HCT116 (cell line): ENCODE data around the gene MID1.

Experiments used
- CTCF ChIP-seq, 3 experiments: fragments of 200-600 bp in 1 of 3; sonication (generic) in 1 of 3; IDR thresholded peaks in 2 of 3; conservative IDR thresholded peaks in 1 of 3; 2 replicates each; pipeline ENCODE4 v1.5.1; 2012 to 2017; ENCODE audit warnings: low read depth in 2 of 3, low read length in 2 of 3, antibody characterized with exemption in 1 of 3, borderline replicate concordance in 1 of 3, control low read depth in 1 of 3, mild to moderate bottlenecking in 1 of 3, mixed read lengths in 1 of 3, mixed run types in 1 of 3, moderate library complexity in 1 of 3; ENCODE audit not compliant: insufficient read depth in 1 of 3
- EZH2 ChIP-seq: fragments of 200-600 bp; sonication (generic); IDR thresholded peaks from 2 replicates; pipeline ENCODE4 v1.6.1; 2017; ENCODE audit warnings: antibody characterized with exemption, mixed run types
- EZH2phosphoT487 ChIP-seq: fragments of 200-600 bp; IDR thresholded peaks from 2 replicates; pipeline ENCODE4 v1.6.1; 2018; ENCODE audit warnings: antibody characterized with exemption, borderline replicate concordance
- JUND ChIP-seq: IDR thresholded peaks from 2 replicates; pipeline ENCODE4 v1.6.1; 2012
- POLR2A ChIP-seq: IDR thresholded peaks from 2 replicates; pipeline ENCODE4 v1.7.0; 2011; ENCODE audit warnings: borderline replicate concordance; ENCODE audit not compliant: insufficient read depth, insufficient read length; ENCODE audit errors: extremely low read depth
- POLR2AphosphoS5 ChIP-seq: IDR thresholded peaks from 2 replicates; pipeline ENCODE4 v1.6.1; 2011; ENCODE audit warnings: mild to moderate bottlenecking, low read depth, low read length, moderate library complexity
- RAD21 ChIP-seq: IDR thresholded peaks from 2 replicates; pipeline ENCODE4 v1.6.1; 2012; ENCODE audit warnings: low read depth, mild to moderate bottlenecking
- YY1 ChIP-seq: IDR thresholded peaks from 2 replicates; pipeline ENCODE4 v1.6.1; 2011; ENCODE audit warnings: low read length, low read depth, moderate library complexity, mild to moderate bottlenecking; ENCODE audit not compliant: insufficient replicate concordance; ENCODE audit errors: extremely low read depth
- ZBTB33 ChIP-seq: IDR thresholded peaks from 2 replicates; pipeline ENCODE4 v1.6.1; 2011; ENCODE audit warnings: mild to moderate bottlenecking, low read length, moderate library complexity; ENCODE audit not compliant: insufficient replicate concordance; ENCODE audit errors: extremely low read depth
- ZFX ChIP-seq: fragments of 450-650 bp; IDR thresholded peaks from 2 replicates; pipeline ENCODE4 v1.6.1; 2017
- ZNF274 ChIP-seq: fragments of 200-500 bp; sonication (Bioruptor generic); IDR thresholded peaks from 2 replicates; pipeline ENCODE4 v1.6.1; 2014; ENCODE audit warnings: mild to moderate bottlenecking, low read depth, low read length, inconsistent platforms
- TF ChIP-seq, protein P1 (sequence below): IDR thresholded peaks from 2 replicates; pipeline ENCODE4 v1.6.1; 2012; ENCODE audit warnings: low read depth

GRCh38 chrX:10633722-10634121 is 13.3 kb upstream of the MID1 start:
- TF ChIP-seq ZBTB33 (no peak), POLR2A (peak; percentile 7), CTCF (IDR thresholded peaks at IDR 0.05 in 2 of 3, conservative IDR thresholded peaks at IDR 0.05 in 1 of 3; ENCODE audit: borderline replicate concordance in 1 of 3, insufficient read depth in 1 of 3, low read depth in 2 of 3, low read length in 2 of 3) (no peak), JUND (peak; percentile 64), RAD21 (no peak), EZH2phosphoT487 (no peak), POLR2AphosphoS5 (no peak), YY1 (no peak), ZFX (no peak), ZNF274 (no peak), EZH2 (no peak)
- TF ChIP-seq, protein P1, sequence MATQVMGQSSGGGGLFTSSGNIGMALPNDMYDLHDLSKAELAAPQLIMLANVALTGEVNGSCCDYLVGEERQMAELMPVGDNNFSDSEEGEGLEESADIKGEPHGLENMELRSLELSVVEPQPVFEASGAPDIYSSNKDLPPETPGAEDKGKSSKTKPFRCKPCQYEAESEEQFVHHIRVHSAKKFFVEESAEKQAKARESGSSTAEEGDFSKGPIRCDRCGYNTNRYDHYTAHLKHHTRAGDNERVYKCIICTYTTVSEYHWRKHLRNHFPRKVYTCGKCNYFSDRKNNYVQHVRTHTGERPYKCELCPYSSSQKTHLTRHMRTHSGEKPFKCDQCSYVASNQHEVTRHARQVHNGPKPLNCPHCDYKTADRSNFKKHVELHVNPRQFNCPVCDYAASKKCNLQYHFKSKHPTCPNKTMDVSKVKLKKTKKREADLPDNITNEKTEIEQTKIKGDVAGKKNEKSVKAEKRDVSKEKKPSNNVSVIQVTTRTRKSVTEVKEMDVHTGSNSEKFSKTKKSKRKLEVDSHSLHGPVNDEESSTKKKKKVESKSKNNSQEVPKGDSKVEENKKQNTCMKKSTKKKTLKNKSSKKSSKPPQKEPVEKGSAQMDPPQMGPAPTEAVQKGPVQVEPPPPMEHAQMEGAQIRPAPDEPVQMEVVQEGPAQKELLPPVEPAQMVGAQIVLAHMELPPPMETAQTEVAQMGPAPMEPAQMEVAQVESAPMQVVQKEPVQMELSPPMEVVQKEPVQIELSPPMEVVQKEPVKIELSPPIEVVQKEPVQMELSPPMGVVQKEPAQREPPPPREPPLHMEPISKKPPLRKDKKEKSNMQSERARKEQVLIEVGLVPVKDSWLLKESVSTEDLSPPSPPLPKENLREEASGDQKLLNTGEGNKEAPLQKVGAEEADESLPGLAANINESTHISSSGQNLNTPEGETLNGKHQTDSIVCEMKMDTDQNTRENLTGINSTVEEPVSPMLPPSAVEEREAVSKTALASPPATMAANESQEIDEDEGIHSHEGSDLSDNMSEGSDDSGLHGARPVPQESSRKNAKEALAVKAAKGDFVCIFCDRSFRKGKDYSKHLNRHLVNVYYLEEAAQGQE: no peak
